Islet of Langerhans (tissue), 1 donor: ENCODE measurements around the gene MOG.
A peak's percentile ranks its signal among the peaks of the same experiment; 100 is the strongest.
"Not testable (repeated sequence)": the region's sequence is repeated elsewhere in the genome, so short reads cannot be mapped to it uniquely, and the experiment has no call there.

Experiments used
- FAIRE-seq: peaks from one replicate; lab custom pipeline; 2011; peaks lifted over from hg19 to GRCh38; lab: Jason Lieb, UNC

The MOG gene

GRCh38 chr6:29641430-29642148, 15.3 kb upstream of the MOG start:
- FAIRE-seq = no peak

GRCh38 chr6:29647927-29648642, 8.8 kb upstream of the MOG start:
- FAIRE-seq = no peak

GRCh38 chr6:29649701-29650673, 6.9 kb upstream of the MOG start:
- FAIRE-seq = peak; percentile 90

DNA sequence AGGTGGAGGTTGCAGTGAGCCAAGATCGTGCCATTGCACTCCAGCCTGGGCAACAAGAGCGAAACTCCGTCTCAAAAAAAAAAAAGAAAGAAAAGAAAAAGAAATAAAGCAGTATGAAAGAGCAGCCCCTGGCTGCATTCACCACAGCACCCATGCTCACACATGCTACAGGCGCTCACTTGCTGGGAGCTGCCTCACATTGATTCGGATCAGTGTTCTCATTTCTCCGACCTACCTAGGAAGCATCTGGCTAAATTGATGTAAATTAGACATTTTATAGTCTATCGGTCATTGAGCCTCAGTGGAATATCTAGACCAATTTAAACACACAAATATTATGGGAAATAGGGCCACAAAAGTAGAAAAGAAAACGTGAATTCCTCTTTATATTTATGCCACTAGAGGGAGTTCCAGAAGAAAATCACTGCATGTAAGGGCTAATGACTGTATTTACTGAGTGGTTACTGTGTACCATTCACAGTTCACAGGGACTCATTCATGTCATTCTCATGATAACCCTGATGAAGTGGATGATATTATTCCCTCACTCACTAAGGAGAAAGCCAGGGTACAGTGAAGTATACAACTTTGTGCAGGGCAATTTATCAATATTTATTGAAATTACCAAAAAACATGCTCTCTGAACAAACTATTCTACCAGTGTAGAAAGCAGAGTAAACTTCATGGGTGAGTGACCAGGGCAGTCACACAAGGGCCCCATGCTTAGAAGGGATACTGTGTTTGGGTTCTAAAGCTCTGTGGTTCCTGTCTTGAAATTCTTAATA, 5.3 kb upstream of the MOG start:
- FAIRE-seq = no peak

DNA sequence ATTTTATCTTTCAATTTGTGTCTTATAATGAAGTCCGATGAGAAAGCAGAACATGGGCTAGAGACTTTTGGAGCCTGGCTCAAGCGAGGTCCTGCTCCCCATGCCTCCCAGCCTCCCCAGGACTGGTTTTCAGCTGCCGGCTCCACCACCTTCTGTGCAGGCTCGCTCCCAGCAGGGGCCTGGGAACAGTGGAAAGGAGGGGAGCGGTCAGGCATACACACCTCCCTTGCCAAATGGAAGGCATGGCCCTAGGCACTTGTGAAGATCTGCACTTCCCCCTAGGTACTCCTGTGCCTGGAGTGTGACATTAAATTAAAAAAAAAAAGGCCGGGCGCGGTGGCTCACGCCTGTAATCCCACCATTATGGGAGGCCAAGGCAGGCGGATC, 4.7 kb upstream of the MOG start:
- no peak for FAIRE-seq

- FAIRE-seq = peak; percentile 64
These were observed 3.3 kb upstream of the MOG start for GRCh38 chr6:29653452-29654038.

GRCh38 chr6:29655658-29656057, 1.2 kb upstream of the MOG start:
- no peak for FAIRE-seq

GRCh38 chr6:29656157-29656556, 735 bp upstream of the MOG start:
- no peak for FAIRE-seq

- FAIRE-seq = no peak
These were observed 4.2 kb downstream of the MOG start for GRCh38 chr6:29661071-29661470.

GRCh38 chr6:29661502-29662141, 4.7 kb downstream of the MOG start:
- FAIRE-seq = not testable (repeated sequence)

- FAIRE-seq = no peak
These were observed 6.6 kb downstream of the MOG start for GRCh38 chr6:29663300-29664042.

GRCh38 chr6:29665942-29666825, 9.3 kb downstream of the MOG start:
- FAIRE-seq = no peak

- no peak for FAIRE-seq
These were observed 9.9 kb downstream of the MOG start for GRCh38 chr6:29666826-29667130.

DNA sequence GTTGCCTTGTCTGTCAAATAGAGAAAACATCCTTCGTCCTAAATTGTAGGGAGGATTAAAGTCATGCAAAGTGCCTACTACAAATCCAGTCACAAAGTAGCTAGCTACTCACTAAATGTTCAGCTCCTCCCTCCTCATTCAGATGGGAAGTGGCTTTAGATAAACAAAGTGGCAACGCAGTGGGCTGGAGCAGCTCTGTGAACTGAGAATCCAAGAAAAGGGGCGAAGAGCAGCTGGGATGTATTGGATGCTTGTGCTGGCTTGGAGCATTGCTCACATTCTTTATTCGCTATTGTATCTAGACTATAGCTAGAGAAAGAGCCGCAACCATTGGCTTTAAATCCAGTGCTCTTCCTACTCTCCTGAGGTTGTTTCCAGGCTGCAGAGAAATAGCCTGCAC, 10.3 kb downstream of the MOG start:
- no peak for FAIRE-seq

GRCh38 chr6:29671026-29671425, 14.1 kb downstream of the MOG start:
- FAIRE-seq = no peak

DNA sequence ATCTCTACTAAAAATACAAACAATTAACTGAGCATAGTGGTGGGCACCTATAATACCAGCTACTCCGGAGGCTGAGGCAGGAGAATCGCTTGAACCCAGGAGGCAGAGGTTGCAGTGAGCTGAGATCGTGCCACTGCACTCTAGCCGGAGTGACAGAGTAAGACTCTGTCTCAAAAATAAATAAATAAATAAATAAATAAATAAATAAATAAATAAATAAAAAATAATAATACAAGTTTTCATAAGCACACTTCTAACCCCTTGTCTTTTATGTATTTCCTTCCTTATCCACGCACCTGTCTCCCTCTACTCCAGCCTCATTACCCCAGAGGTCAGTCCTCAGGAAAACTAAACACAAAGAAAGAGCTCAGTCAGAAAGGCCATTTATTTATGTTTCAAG, 15.2 kb downstream of the MOG start:
- not testable (repeated sequence) for FAIRE-seq

DNA sequence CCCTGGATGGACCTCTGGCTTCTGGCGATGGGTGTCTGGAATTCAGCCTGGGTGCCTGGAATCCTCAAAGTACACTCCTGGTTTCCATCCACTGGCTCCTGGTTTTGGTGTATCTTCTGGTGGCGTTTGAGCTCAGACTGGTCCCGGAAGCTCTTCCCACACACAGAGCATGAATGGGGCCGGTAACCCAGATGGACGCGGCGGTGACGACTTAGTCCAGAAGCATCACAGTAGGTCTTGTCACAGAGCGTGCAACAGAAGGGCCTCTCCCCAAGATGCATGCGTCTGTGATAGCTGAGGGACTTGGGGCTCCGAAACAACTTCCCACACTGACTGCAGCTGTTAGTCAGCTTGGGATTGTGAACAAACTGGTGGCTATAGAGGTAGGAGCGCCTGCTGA, 16.3 kb downstream of the MOG start:
- FAIRE-seq = no peak

- no peak for FAIRE-seq
These were observed 17.1 kb downstream of the MOG start for GRCh38 chr6:29674008-29674407.

- FAIRE-seq = no peak
These were observed 18.7 kb downstream of the MOG start for GRCh38 chr6:29675561-29675960.
